ENCODE data around the gene COMMD1. TPM values are rescaled to one million over a fixed set of nuclear protein-coding genes. Genes with fewer than 3 reads are reported as not detected.

The COMMD1 gene
- total RNA-seq, 4 donors from 2014 or later, result 32.3 to 50.4 (median 44.2) TPM

DNA sequence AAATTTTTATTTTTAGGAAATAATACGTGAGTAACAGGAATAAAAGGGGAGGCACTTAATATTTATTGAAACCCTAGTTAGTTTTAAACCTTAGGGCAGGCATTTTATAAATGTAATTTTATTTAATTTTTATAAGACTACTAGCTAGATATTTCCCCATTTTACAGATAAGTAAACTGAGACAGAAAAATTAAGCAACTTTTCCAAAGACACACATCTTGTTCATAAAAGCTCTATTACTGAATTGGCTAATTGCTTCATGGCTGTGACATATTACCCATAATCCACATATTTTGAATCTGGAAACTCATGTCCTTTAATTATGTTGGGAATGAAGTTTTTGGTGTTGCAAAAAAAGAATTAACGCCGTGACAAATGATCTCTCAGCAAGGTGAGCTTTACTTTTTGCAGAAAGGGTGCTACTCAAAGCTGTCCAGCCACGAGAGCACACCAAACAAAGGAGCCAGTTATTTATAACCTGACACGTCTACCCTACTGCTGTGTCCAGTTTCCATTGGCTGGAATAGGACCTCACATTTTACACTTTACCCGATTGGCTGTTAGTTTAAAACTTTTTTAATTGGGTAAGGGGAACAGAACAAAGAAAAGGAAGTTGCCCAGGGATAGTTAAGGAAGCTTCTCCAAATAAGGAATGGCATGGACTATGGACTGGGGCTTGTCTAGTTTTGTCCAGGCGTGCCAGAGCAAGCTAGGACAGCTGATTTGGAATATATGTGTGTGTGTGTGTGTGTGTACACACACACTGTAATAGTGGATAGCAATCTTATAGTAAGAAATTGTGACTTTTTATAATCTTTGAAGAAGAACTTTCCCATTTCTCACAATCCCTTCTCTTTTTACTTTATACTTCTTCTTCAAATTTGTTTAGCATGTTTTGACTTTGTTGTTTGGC, 54.2 kb downstream of the COMMD1 start:
- peaks cover 0 to 8% (median 0%) of the 10 kb centered on the region in 3 donors for H3K4me1 ChIP-seq
- TF ChIP-seq POLR2A (IDR thresholded peaks at IDR 0.05) (no peak), EP300 (IDR thresholded peaks at IDR 0.05) (no peak), POLR2AphosphoS5 (IDR thresholded peaks at IDR 0.05) (no peak)
- TF ChIP-seq, protein P1, sequence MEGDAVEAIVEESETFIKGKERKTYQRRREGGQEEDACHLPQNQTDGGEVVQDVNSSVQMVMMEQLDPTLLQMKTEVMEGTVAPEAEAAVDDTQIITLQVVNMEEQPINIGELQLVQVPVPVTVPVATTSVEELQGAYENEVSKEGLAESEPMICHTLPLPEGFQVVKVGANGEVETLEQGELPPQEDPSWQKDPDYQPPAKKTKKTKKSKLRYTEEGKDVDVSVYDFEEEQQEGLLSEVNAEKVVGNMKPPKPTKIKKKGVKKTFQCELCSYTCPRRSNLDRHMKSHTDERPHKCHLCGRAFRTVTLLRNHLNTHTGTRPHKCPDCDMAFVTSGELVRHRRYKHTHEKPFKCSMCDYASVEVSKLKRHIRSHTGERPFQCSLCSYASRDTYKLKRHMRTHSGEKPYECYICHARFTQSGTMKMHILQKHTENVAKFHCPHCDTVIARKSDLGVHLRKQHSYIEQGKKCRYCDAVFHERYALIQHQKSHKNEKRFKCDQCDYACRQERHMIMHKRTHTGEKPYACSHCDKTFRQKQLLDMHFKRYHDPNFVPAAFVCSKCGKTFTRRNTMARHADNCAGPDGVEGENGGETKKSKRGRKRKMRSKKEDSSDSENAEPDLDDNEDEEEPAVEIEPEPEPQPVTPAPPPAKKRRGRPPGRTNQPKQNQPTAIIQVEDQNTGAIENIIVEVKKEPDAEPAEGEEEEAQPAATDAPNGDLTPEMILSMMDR (IDR thresholded peaks at IDR 0.05), result no peak
- no peak for ATAC-seq
- H3K27ac ChIP-seq, result no peak overlapping the region
- no peak overlapping the region for H3K4me3 ChIP-seq
- no peaks in the 10 kb centered on the region for H3K27me3 ChIP-seq
- 85 to 92% methylated on average over 6 to 7 of the region's 7 CpGs for WGBS, 2 donors (ENCODE audit: low coverage in 1 of 2)
- no peaks in the 10 kb centered on the region for H3K36me3 ChIP-seq
- no peaks in the 10 kb centered on the region for H3K9me3 ChIP-seq

DNA sequence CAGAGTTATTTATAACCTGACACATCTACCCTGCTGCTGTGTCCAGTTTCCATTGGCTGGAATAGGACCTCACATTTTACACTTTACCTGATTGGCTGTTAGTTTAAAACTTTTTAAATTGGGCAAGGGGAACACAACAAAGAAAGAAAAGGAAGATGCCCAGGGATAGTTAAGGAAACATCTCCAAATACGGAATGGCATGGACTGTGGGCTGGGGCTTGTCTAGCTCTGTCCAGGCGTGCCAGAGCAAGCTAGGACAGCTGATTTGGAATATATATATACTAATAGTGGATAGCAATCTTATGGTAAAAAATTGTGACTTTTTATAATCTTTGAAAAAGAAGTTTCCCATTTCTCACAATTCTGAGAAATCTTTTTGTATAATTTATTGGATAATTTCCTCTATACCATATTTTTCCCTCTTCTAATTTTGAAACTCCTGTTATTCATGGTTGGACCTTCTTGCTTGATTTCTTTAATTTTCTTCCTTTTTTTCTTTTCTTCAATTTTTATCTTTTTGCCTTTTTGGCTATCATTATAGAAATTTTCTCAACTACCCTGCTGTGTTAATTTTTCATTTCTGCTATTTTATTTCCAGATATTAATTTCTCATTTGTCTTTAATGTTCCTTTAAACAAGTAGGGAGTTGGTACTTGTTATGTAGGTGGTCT, 55.9 kb downstream of the COMMD1 start:
- 85 to 97% methylated on average over 2 of the region's 2 CpGs for whole genome bisulfite sequencing, 2 donors (ENCODE audit: low coverage in 1 of 2)
- Histone ChIP-seq H3K9me3 (no peaks in the 10 kb centered on the region), H3K4me1 (peaks cover 0 to 13% (median 0%) of the 10 kb centered on the region in 3 donors), H3K27me3 (no peaks in the 10 kb centered on the region), H3K27ac (no peak overlapping the region), H3K36me3 (no peaks in the 10 kb centered on the region), H3K4me3 (no peak overlapping the region)
- no peak for ATAC-seq
- TF ChIP-seq, protein P1 (IDR thresholded peaks at IDR 0.05), result no peak
- TF ChIP-seq POLR2AphosphoS5 (IDR thresholded peaks at IDR 0.05) (no peak), POLR2A (IDR thresholded peaks at IDR 0.05) (no peak), EP300 (IDR thresholded peaks at IDR 0.05) (no peak)

DNA sequence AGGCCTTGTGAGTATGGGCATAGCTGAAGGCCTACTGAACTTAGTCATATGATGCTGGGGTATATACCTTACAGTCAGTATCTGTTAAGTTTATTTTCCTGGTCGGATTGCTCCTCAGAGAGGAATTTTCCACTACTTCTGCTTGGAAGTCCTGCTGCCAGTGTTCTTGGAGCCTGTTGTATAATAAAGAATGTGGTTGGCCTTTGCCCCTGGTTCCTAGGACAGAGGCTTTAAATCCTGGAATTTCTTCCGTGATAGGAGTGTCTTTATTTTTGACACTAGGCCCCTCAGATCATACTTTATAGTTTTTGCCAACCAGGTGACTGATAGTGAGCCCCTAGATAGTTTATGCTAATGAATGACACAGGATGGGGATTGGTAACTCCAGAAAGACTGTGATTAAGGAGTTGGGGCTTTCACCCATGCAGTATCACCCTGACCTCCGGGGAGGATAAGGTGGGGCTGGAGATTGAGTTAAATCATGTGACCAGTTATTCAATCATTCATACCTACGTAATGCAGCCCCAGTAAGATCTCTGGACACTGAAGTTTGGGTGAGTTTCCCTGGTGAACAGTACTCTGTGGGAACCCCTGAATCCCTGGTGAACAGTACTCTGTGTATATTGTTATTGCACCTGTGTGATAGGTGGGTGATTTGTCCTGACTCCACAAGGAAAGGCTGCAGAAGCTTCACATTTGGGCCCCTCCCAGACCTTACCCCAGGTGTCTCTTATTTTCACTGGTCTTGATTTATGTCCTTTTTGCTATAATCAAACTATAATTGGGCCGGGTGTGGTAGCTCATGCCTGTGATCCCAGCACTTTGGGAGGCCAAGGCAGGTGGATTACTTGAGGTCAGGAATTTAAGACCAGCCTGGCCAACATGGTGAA, 56.9 kb downstream of the COMMD1 start:
- H3K27me3 ChIP-seq, result no peaks in the 10 kb centered on the region
- peaks cover 0 to 21% (median 0%) of the 10 kb centered on the region in 3 donors for H3K4me1 ChIP-seq
- H3K27ac ChIP-seq, result peak overlapping the region in 1 of 4 donors; percentile 9
- 18 to 62% methylated on average over 2 to 4 of the region's 5 CpGs for WGBS, 2 donors (ENCODE audit: low coverage in 1 of 2)
- ATAC-seq, result no peak
- TF ChIP-seq EP300 (IDR thresholded peaks at IDR 0.05) (no peak), POLR2AphosphoS5 (IDR thresholded peaks at IDR 0.05) (no peak), POLR2A (IDR thresholded peaks at IDR 0.05) (no peak)
- TF ChIP-seq, protein P1 (IDR thresholded peaks at IDR 0.05), result no peak
- H3K9me3 ChIP-seq, result no peaks in the 10 kb centered on the region
- no peaks in the 10 kb centered on the region for H3K36me3 ChIP-seq
- no peak overlapping the region for H3K4me3 ChIP-seq

DNA sequence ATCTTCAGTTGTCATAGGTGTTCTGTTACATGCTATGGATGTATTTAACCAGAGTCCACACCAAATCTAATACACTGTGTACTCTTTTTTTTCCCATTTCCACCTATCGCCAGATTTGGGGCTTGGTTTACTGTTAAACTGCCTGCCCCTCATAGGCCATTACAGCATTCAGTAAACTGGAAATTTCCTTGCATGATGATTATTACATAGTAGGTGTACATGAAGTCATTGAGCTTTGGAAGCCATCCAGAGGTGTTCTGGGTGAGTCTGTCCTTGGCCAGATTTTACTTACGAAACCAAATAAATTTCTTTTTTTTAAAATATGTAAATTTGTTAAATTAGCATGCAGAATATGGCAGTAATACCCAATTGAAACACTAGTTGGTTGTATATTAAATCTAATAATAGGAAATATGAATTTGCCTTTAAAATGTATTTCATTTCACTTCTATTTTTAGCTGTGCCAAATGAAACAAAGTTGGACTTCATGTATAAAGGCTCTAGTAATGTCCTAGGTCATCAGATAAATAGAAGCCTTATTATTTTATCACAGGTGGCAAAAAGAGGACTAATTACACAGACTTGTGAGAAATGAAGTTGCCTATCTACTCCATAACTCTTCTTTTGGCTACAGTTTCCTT, 60.7 kb downstream of the COMMD1 start:
- 77 to 88% methylated on average over 2 of the region's 2 CpGs for WGBS, 2 donors (ENCODE audit: low coverage in 1 of 2)
- Histone ChIP-seq H3K27me3 (no peaks in the 10 kb centered on the region), H3K4me3 (no peak overlapping the region), H3K27ac (peak overlapping the region in 1 of 4 donors; percentile 36), H3K36me3 (no peaks in the 10 kb centered on the region), H3K4me1 (peaks cover 0 to 54% (median 0%) of the 10 kb centered on the region in 3 donors), H3K9me3 (no peaks in the 10 kb centered on the region)
- TF ChIP-seq EP300 (IDR thresholded peaks at IDR 0.05), result no peak
- no peak for TF ChIP-seq POLR2A (IDR thresholded peaks at IDR 0.05)
- TF ChIP-seq, protein P1 (IDR thresholded peaks at IDR 0.05), result no peak
- no peak for TF ChIP-seq POLR2AphosphoS5 (IDR thresholded peaks at IDR 0.05)
- no peak for ATAC-seq

Data from gastroesophageal sphincter (tissue), 4 donors.